HG03558 (cell line): ENCODE results near the gene CTNNA3.

ENCODE experiments used
- ATAC-seq: cut with Tn5 transposase; IDR thresholded peaks from one replicate; pipeline ENCODE4 v1.9.1; 2021; ENCODE audit warnings: moderate number of reproducible peaks; ENCODE audit not compliant: unreplicated experiment; ENCODE audit errors: extremely low read depth

The CTNNA3 gene

GRCh38 chr10:66844176-66844942, 851.6 kb downstream of the CTNNA3 start:
- ATAC-seq: no peak

- ATAC-seq: no peak
These were observed 852.6 kb downstream of the CTNNA3 start for GRCh38 chr10:66843396-66843795.

- ATAC-seq: no peak
These were observed 853.1 kb downstream of the CTNNA3 start for GRCh38 chr10:66842867-66843266.

GRCh38 chr10:66842371-66842770, 853.6 kb downstream of the CTNNA3 start:
- no peak for ATAC-seq

GRCh38 chr10:66838656-66839055, 857.3 kb downstream of the CTNNA3 start:
- no peak for ATAC-seq

- ATAC-seq: no peak
These were observed 858.0 kb downstream of the CTNNA3 start for GRCh38 chr10:66837990-66838389.

GRCh38 chr10:66837335-66837734, 858.7 kb downstream of the CTNNA3 start:
- ATAC-seq: no peak

- no peak for ATAC-seq
These were observed 859.2 kb downstream of the CTNNA3 start for GRCh38 chr10:66836771-66837170.

- no peak for ATAC-seq
These were observed 859.9 kb downstream of the CTNNA3 start for GRCh38 chr10:66836057-66836456.

GRCh38 chr10:66835400-66835799, 860.6 kb downstream of the CTNNA3 start:
- no peak for ATAC-seq

GRCh38 chr10:66834802-66835201, 861.2 kb downstream of the CTNNA3 start:
- no peak for ATAC-seq

- no peak for ATAC-seq
These were observed 862.1 kb downstream of the CTNNA3 start for GRCh38 chr10:66833861-66834260.

GRCh38 chr10:66832781-66833422, 863.1 kb downstream of the CTNNA3 start:
- no peak for ATAC-seq

- no peak for ATAC-seq
These were observed 867.0 kb downstream of the CTNNA3 start for GRCh38 chr10:66828957-66829356.

GRCh38 chr10:66827353-66827752, 868.6 kb downstream of the CTNNA3 start:
- no peak for ATAC-seq

- ATAC-seq: no peak
These were observed 872.7 kb downstream of the CTNNA3 start for GRCh38 chr10:66823301-66823700.

- no peak for ATAC-seq
These were observed 873.2 kb downstream of the CTNNA3 start for GRCh38 chr10:66822801-66823200.

GRCh38 chr10:66819691-66820090, 876.3 kb downstream of the CTNNA3 start:
- ATAC-seq: no peak

GRCh38 chr10:66813122-66813521, 882.9 kb downstream of the CTNNA3 start:
- no peak for ATAC-seq

- ATAC-seq: no peak
These were observed 884.8 kb downstream of the CTNNA3 start for GRCh38 chr10:66811211-66811610.

GRCh38 chr10:66809402-66809801, 886.6 kb downstream of the CTNNA3 start:
- no peak for ATAC-seq

GRCh38 chr10:66805612-66806011, 890.4 kb downstream of the CTNNA3 start:
- ATAC-seq: no peak
